ENCODE results near the gene DHRS12. TPM values are rescaled to one million over a fixed set of nuclear protein-coding genes. Genes with fewer than 3 reads are reported as not detected.

The DHRS12 gene
- total RNA-seq, 1 experiment from 2014 or later, result 8.8 TPM

DNA sequence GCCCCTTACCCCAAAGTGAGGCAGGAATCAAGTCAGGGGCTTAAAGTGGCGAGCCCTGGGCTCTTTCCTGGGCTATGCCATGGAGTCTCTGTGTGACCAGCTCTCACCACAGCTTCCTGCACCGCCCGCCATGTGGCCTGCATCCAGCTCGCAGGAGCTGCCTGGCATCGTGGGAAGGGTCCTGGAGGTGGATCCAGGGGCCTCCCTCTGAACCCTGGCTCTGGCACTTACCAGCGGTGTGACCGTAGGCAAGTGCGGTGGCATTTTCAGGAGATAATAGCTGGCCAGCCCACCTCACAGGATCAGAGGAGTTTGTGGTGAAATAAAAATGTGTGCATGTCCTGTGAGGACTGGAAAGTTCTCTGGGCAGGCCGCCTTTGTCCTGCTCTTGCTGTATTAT, 26.0 kb downstream of the DHRS12 start:
- H3K27me3 ChIP-seq (ENCODE audit: insufficient read depth, low read length), result no peaks in the 10 kb centered on the region
- H3K27ac Mint-ChIP-seq, result no peak overlapping the region
- no peaks in the 10 kb centered on the region for H4K20me1 ChIP-seq (ENCODE audit: control insufficient read depth, insufficient read depth, insufficient read length)
- no peak overlapping the region; the same call in 1 of the 2 replicates for H2BK15ac ChIP-seq (ENCODE audit: low read depth, low read length)
- H3K27me3 Mint-ChIP-seq (ENCODE audit: low read depth), result no peaks in the 10 kb centered on the region
- H3K9me3 Mint-ChIP-seq, result no peaks in the 10 kb centered on the region
- WGBS (ENCODE audit: extremely low coverage, insufficient read length, low lambda C conversion rate), result no CpG with 5 or more reads among the region's 9 CpGs
- H3K23ac ChIP-seq (ENCODE audit: insufficient read length, low read depth, low read length), result no peak overlapping the region
- DNase-seq, result no peak
- H3K9me3 ChIP-seq (ENCODE audit: control insufficient read depth, low read depth, low read length), result no peaks in the 10 kb centered on the region
- H3K4me2 ChIP-seq (ENCODE audit: insufficient read depth, insufficient read length, low read length), result no peak overlapping the region
- no peak overlapping the region for H3K9ac ChIP-seq (ENCODE audit: extremely low read depth, insufficient read length, low read length)
- no peak overlapping the region for H3T11ph ChIP-seq (ENCODE audit: low read length)
- H2AFZ ChIP-seq (ENCODE audit: low read length), result no peak overlapping the region
- no peak overlapping the region for H4K5ac ChIP-seq (ENCODE audit: insufficient read length, low read depth, low read length)
- no peaks in the 10 kb centered on the region for H3K79me2 ChIP-seq (ENCODE audit: insufficient read depth, low read length)
- no peak overlapping the region for H2AK5ac ChIP-seq (ENCODE audit: insufficient read length, low read length)
- peaks cover 8 to 11% of the 10 kb centered on the region in 2 experiments for H3K4me1 Mint-ChIP-seq
- no peaks in the 10 kb centered on the region for H3K79me1 ChIP-seq (ENCODE audit: insufficient read depth, low read depth, low read length, poor library complexity, severe bottlenecking)
- H4K91ac ChIP-seq (ENCODE audit: insufficient read length, low read depth, low read length), result no peak overlapping the region
- no peak overlapping the region for H3K14ac ChIP-seq (ENCODE audit: insufficient read depth, low read length)
- H2BK12ac ChIP-seq (ENCODE audit: insufficient read length, low read depth, low read length), result no peak overlapping the region
- H3K4me3 Mint-ChIP-seq, result no peak overlapping the region
- H3K4ac ChIP-seq (ENCODE audit: low read depth, low read length), result no peak overlapping the region
- no peak overlapping the region for H2BK120ac ChIP-seq (ENCODE audit: low read depth, low read length, poor library complexity, severe bottlenecking)
- H3K18ac ChIP-seq (ENCODE audit: insufficient read length, low read depth, low read length), result no peak overlapping the region
- peaks cover 0 to 6% (median 0%) of the 10 kb centered on the region in 3 experiments; a peak in 2 of 7 replicates for H3K36me3 Mint-ChIP-seq (ENCODE audit: insufficient read depth in 1 of 3, low read depth in 3 of 3)
- H3K27ac ChIP-seq (ENCODE audit: insufficient read length, low read depth, low read length), result no peak overlapping the region
- no peak overlapping the region for H2BK20ac ChIP-seq (ENCODE audit: low read depth, low read length, poor library complexity, severe bottlenecking)
- no peak for TF ChIP-seq CTCF (conservative IDR thresholded peaks at IDR 0.05)
- H3K4me1 ChIP-seq (ENCODE audit: insufficient read depth, low read length), result no peaks in the 10 kb centered on the region
- H2BK5ac ChIP-seq (ENCODE audit: insufficient read length, low read length), result no peak overlapping the region
- H3K23me2 ChIP-seq (ENCODE audit: insufficient read length, low read depth, low read length, poor library complexity, severe bottlenecking), result no peaks in the 10 kb centered on the region
- no peak overlapping the region for H4K8ac ChIP-seq (replicated peaks; ENCODE audit: insufficient read length, low read depth, low read length)
- H3K56ac ChIP-seq (ENCODE audit: insufficient read length, low read depth, low read length), result no peak overlapping the region
